NCI-H526 (cell line): ENCODE data around the gene CACNA2D3.

Source experiments
- DNase-seq, 2 experiments: peaks; one replicate each; lab custom pipeline; 2025; lab: John Stamatoyannopoulos, UW

Gene CACNA2D3

GRCh38 chr3:54676087-54676486 is 553.7 kb downstream of the CACNA2D3 start:
- DNase-seq = no peak

- DNase-seq = no peak
Observed at GRCh38 chr3:54681706-54682105, 559.4 kb downstream of the CACNA2D3 start.

- no peak for DNase-seq
Observed at GRCh38 chr3:54685213-54685612, 562.9 kb downstream of the CACNA2D3 start.

GRCh38 chr3:54691289-54691771 is 569.0 kb downstream of the CACNA2D3 start:
- no peak for DNase-seq

- DNase-seq = no peak
Observed at GRCh38 chr3:54696313-54696712, 574.0 kb downstream of the CACNA2D3 start.

GRCh38 chr3:54698054-54698453 is 575.7 kb downstream of the CACNA2D3 start:
- DNase-seq = no peak

GRCh38 chr3:54703923-54704322 is 581.6 kb downstream of the CACNA2D3 start:
- DNase-seq = no peak

- DNase-seq = no peak
Observed at GRCh38 chr3:54705730-54706129, 583.4 kb downstream of the CACNA2D3 start.

GRCh38 chr3:54706738-54707137 is 584.4 kb downstream of the CACNA2D3 start:
- DNase-seq = no peak

GRCh38 chr3:54709785-54710184 is 587.4 kb downstream of the CACNA2D3 start:
- no peak for DNase-seq

- no peak for DNase-seq
Observed at GRCh38 chr3:54710954-54711353, 588.6 kb downstream of the CACNA2D3 start.

- DNase-seq = no peak
Observed at GRCh38 chr3:54712539-54712938, 590.2 kb downstream of the CACNA2D3 start.

- no peak for DNase-seq
Observed at GRCh38 chr3:54713031-54713430, 590.7 kb downstream of the CACNA2D3 start.

GRCh38 chr3:54713455-54713854 is 591.1 kb downstream of the CACNA2D3 start:
- DNase-seq = no peak

- DNase-seq = no peak
Observed at GRCh38 chr3:54714035-54714434, 591.7 kb downstream of the CACNA2D3 start.

- DNase-seq = no peak
Observed at GRCh38 chr3:54717506-54717905, 595.2 kb downstream of the CACNA2D3 start.

GRCh38 chr3:54719914-54720313 is 597.6 kb downstream of the CACNA2D3 start:
- no peak for DNase-seq

- DNase-seq = no peak
Observed at GRCh38 chr3:54720604-54721003, 598.3 kb downstream of the CACNA2D3 start.

GRCh38 chr3:54731732-54732445 is 609.5 kb downstream of the CACNA2D3 start:
- DNase-seq = no peak

GRCh38 chr3:54733106-54734006 is 611.0 kb downstream of the CACNA2D3 start:
- no peak for DNase-seq

- peak; percentile 8 to 23 for DNase-seq
Observed at GRCh38 chr3:54736459-54736858, 614.1 kb downstream of the CACNA2D3 start.

GRCh38 chr3:54743755-54744154 is 621.4 kb downstream of the CACNA2D3 start:
- no peak for DNase-seq

GRCh38 chr3:54744291-54744690 is 621.9 kb downstream of the CACNA2D3 start:
- DNase-seq = no peak
